CD14-positive monocyte (primary cell): ENCODE measurements around the gene CACNB4. TPM values are rescaled to one million over a fixed set of nuclear protein-coding genes. Genes with fewer than 3 reads are reported as not detected.

Source experiments
- DNase-seq, 3 donors: peaks; one replicate each; pipeline ENCODE4 v3.0.0-alpha.2; 2011 to 2022
- H2AFZ ChIP-seq: 2 replicates; pipeline ENCODE4 v1.6.0; 2012; ENCODE audit warnings: mild to moderate bottlenecking, low read depth, low read length, inconsistent platforms; ENCODE audit not compliant: insufficient read depth, poor library complexity, severe bottlenecking
- H3K27ac ChIP-seq, 2 donors: 1 replicate in 1 of 2; 2 replicates in 1 of 2; pipeline ENCODE4 v1.5.1; 2012 to 2013; ENCODE audit warnings: low read length in 2 of 2, control low read depth in 1 of 2, inconsistent platforms in 1 of 2, low read depth in 1 of 2, mild to moderate bottlenecking in 1 of 2
- H3K27me3 ChIP-seq, 2 donors: one replicate each; pipeline versions ENCODE4 v1.6.0 to v1.6.1; 2011 to 2013; ENCODE audit warnings: low read length in 2 of 2; ENCODE audit not compliant: control insufficient read depth in 2 of 2, insufficient read depth in 2 of 2
- H3K36me3 ChIP-seq, 2 donors: replicated peaks in 1 of 2; 1 replicate in 1 of 2; 2 replicates in 1 of 2; pipeline versions ENCODE4 v1.5.1 to v1.6.1; 2012 to 2013; ENCODE audit warnings: low read length in 2 of 2, control low read depth in 1 of 2, inconsistent platforms in 1 of 2, mild to moderate bottlenecking in 1 of 2; ENCODE audit not compliant: insufficient read depth in 2 of 2, control insufficient read depth in 1 of 2
- H3K4me1 ChIP-seq, 2 donors: 1 replicate in 1 of 2; 2 replicates in 1 of 2; pipeline versions ENCODE4 v1.5.1 to v1.6.1; 2012 to 2013; ENCODE audit warnings: low read length in 2 of 2, control low read depth in 1 of 2, inconsistent platforms in 1 of 2, mild to moderate bottlenecking in 1 of 2, moderate library complexity in 1 of 2; ENCODE audit not compliant: insufficient read depth in 2 of 2, control insufficient read depth in 1 of 2
- H3K4me2 ChIP-seq: replicated peaks from 2 replicates; pipeline ENCODE3; 2012; ENCODE audit warnings: low read length, moderate library complexity, mild to moderate bottlenecking; ENCODE audit not compliant: poor library complexity, severe bottlenecking; ENCODE audit errors: extremely low read depth
- H3K4me3 ChIP-seq, 3 experiments: fragments of 200-600 bp in 1 of 3; sonication (generic) in 1 of 3; replicated peaks in 1 of 3; 1 replicate in 2 of 3; 2 replicates in 1 of 3; pipeline ENCODE4 v1.5.1; 2011 to 2013; ENCODE audit warnings: low read length in 3 of 3, mild to moderate bottlenecking in 3 of 3, control low read depth in 2 of 3, low read depth in 2 of 3, inconsistent platforms in 1 of 3, moderate library complexity in 1 of 3
- H3K79me2 ChIP-seq: 2 replicates; pipeline ENCODE4 v1.6.0; 2012; ENCODE audit warnings: mild to moderate bottlenecking, control low read depth, inconsistent platforms, low read length, moderate library complexity; ENCODE audit not compliant: insufficient read depth
- H3K9ac ChIP-seq: 2 replicates; pipeline ENCODE4 v1.6.0; 2017; ENCODE audit warnings: low read length, mild to moderate bottlenecking; ENCODE audit not compliant: insufficient read depth, poor library complexity, severe bottlenecking
- H3K9me3 ChIP-seq, 2 donors: replicated peaks in 1 of 2; 1 replicate in 1 of 2; 2 replicates in 1 of 2; pipeline versions ENCODE4 v1.5.1 to v1.6.1; 2012 to 2013; ENCODE audit warnings: low read length in 2 of 2, control low read depth in 1 of 2; ENCODE audit not compliant: control insufficient read depth in 1 of 2, insufficient read depth in 1 of 2
- H4K20me1 ChIP-seq: 2 replicates; pipeline ENCODE4 v1.6.0; 2012; ENCODE audit warnings: mild to moderate bottlenecking, low read length, control low read depth, moderate library complexity; ENCODE audit not compliant: insufficient read depth
- H3K27ac Mint-ChIP-seq, 7 donors: one replicate each; pipeline ENCODE4 v1.8.0; 2020; ENCODE audit warnings: mild to moderate bottlenecking in 7 of 7, mixed read lengths in 7 of 7, moderate library complexity in 6 of 7, inconsistent platforms in 2 of 7
- H3K27me3 Mint-ChIP-seq, 3 donors: one replicate each; pipeline ENCODE4 v1.8.0; 2021 to 2022; ENCODE audit warnings: low read depth in 3 of 3, mild to moderate bottlenecking in 3 of 3, mixed read lengths in 3 of 3, moderate library complexity in 3 of 3, inconsistent platforms in 1 of 3
- H3K36me3 Mint-ChIP-seq, 2 donors: one replicate each; pipeline ENCODE4 v1.8.0; 2020; ENCODE audit warnings: mixed read lengths in 2 of 2, inconsistent platforms in 1 of 2, mild to moderate bottlenecking in 1 of 2
- H3K4me1 Mint-ChIP-seq: one replicate; pipeline ENCODE4 v1.8.0; 2020; ENCODE audit warnings: mild to moderate bottlenecking, mixed read lengths
- H3K4me3 Mint-ChIP-seq, 2 donors: one replicate each; pipeline ENCODE4 v1.8.0; 2020; ENCODE audit warnings: mild to moderate bottlenecking in 2 of 2, mixed read lengths in 2 of 2, moderate library complexity in 1 of 2
- H3K9me3 Mint-ChIP-seq, 7 donors: one replicate each; pipeline ENCODE4 v1.8.0; 2020 to 2022; ENCODE audit warnings: mixed read lengths in 7 of 7, mild to moderate bottlenecking in 6 of 7, moderate library complexity in 6 of 7, inconsistent platforms in 2 of 7
- WGBS: methylation state at CpG from one replicate; pipeline ENCODE4 v1.1.5; 2013; ENCODE audit warnings: missing lambda C conversion rate; ENCODE audit not compliant: insufficient coverage; 5-methylcytosine and 5-hydroxymethylcytosine counted together
- intact Hi-C, 2 donors: fragments of 100-400 bp; cut with micrococcal nuclease; formaldehyde crosslinking; loops; one replicate each; pipeline versions ENCODE4 v1.15.0 to v1.15.1; 2023
- polyA plus RNA-seq, 3 donors: library from polyadenylated mRNA; depleted of rRNA in 1 of 3; unstranded in 2 of 3; stranded (reverse) in 1 of 3; fragments of 300-500 nt in 2 of 3; fragments of >200 nt in 1 of 3; fragmentation: Illumina TruSeq in 2 of 3; gene quantifications; 1 replicate in 2 of 3; 2 replicates in 1 of 3; pipeline ENCODE4 v1.2.3, GENCODE V29; 2012 to 2021
- TF ChIP-seq, protein P1 (sequence below): fragments of 200-600 bp; IDR thresholded peaks from one replicate; pipeline ENCODE4 v1.8.0; 2022; ENCODE audit warnings: antibody characterized with exemption, mild to moderate bottlenecking

CACNB4 gene
- polyA plus RNA-seq, 3 donors, result 0.44 to 1.9 (median 1.1) TPM

DNA sequence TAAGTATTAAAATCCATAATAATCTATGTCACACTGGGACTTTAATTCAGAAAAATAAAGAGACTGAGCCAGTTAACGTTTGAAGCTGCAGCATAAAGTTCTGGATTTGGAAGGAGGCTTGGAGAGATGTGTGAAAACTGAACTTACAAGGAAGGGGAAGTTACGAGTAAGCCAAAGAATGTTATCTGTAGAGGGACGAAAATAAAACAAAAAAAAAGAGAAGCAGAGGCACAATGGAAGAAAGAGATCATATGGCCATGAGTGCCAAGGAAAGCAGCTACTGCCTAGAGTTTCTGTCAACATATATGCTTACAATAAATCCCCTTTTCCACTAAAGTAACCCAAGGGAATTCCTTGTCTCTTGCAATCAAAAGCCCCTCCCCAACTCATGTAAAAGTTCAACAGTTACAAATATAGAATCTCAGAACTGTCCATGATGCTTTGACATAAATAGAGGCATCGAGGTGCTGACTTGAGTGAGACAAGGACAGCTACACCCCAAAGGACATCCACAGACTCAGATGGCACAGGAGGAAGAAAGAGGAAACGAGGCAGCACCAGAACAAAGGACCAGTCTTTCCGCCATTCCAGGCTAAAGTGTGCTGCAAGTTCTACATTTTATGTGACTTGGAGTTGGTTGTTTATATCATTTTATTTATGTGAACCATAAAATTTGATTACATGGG is 254.5 kb downstream of the CACNB4 start:
- Mint-ChIP-seq H3K27ac (peak overlapping the region in 6 of 7 donors; percentile 7 to 74 (median 28)), H3K36me3 (no peaks in the 10 kb centered on the region), H3K9me3 (peaks cover 0 to 2% (median 0%) of the 10 kb centered on the region in 7 donors), H3K4me1 (peaks cover 30% of the 10 kb centered on the region), H3K27me3 (peaks cover 0 to 2% (median 0%) of the 10 kb centered on the region in 3 donors), H3K4me3 (no peak overlapping the region)
- peak; percentile 10 to 25 (median 13) for DNase-seq
- H2AFZ ChIP-seq, result no peak overlapping the region
- TF ChIP-seq, protein P1, sequence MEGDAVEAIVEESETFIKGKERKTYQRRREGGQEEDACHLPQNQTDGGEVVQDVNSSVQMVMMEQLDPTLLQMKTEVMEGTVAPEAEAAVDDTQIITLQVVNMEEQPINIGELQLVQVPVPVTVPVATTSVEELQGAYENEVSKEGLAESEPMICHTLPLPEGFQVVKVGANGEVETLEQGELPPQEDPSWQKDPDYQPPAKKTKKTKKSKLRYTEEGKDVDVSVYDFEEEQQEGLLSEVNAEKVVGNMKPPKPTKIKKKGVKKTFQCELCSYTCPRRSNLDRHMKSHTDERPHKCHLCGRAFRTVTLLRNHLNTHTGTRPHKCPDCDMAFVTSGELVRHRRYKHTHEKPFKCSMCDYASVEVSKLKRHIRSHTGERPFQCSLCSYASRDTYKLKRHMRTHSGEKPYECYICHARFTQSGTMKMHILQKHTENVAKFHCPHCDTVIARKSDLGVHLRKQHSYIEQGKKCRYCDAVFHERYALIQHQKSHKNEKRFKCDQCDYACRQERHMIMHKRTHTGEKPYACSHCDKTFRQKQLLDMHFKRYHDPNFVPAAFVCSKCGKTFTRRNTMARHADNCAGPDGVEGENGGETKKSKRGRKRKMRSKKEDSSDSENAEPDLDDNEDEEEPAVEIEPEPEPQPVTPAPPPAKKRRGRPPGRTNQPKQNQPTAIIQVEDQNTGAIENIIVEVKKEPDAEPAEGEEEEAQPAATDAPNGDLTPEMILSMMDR, result no peak
- H3K9ac ChIP-seq, result no peak overlapping the region
- H3K4me2 ChIP-seq, result peak overlapping the region; percentile 9
- no peak overlapping the region for H3K4me3 ChIP-seq
- WGBS, result 30% methylated on average over 2 of the region's 6 CpGs
- H3K4me1 ChIP-seq, result peaks cover 27 to 31% of the 10 kb centered on the region in 2 donors
- H3K27ac ChIP-seq, result peak overlapping the region in 1 of 2 donors; percentile 24
- H3K9me3 ChIP-seq, result no peaks in the 10 kb centered on the region
- H3K79me2 ChIP-seq, result no peaks in the 10 kb centered on the region
- H3K36me3 ChIP-seq, result no peaks in the 10 kb centered on the region
- intact Hi-C loops, result no loop called here
- no peaks in the 10 kb centered on the region for H4K20me1 ChIP-seq
- no peaks in the 10 kb centered on the region for H3K27me3 ChIP-seq

DNA sequence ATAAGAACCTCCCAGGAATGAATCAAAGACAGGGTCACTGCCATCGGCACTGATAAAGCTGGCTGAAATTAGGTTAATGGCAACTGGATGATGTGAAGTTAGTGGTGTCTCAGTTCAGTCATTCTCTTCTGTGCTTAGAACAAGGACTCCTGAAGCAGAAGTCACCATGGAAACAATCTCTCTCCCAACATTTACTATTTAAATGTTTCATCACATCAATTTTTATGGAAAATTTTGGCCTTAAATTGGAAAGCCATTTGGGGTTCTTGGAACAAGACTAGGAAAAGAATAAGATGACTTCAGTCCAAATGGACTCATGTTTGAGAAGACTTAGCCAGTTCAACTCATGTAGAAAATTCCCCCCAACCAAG is 255.2 kb downstream of the CACNB4 start:
- Mint-ChIP-seq H3K4me1 (peaks cover 30% of the 10 kb centered on the region), H3K9me3 (peaks cover 0 to 2% (median 0%) of the 10 kb centered on the region in 7 donors), H3K36me3 (no peaks in the 10 kb centered on the region), H3K4me3 (no peak overlapping the region), H3K27me3 (peaks cover 0 to 2% (median 0%) of the 10 kb centered on the region in 3 donors), H3K27ac (no peak overlapping the region)
- H3K9ac ChIP-seq, result no peak overlapping the region
- no CpG with 5 or more reads among the region's 1 CpG for WGBS
- H3K4me3 ChIP-seq, result no peak overlapping the region
- no peaks in the 10 kb centered on the region for H3K9me3 ChIP-seq
- peak overlapping the region; percentile 9 for H3K4me2 ChIP-seq
- no peaks in the 10 kb centered on the region for H3K36me3 ChIP-seq
- intact Hi-C loops, result no loop called here
- no peak overlapping the region for H3K27ac ChIP-seq
- H4K20me1 ChIP-seq, result no peaks in the 10 kb centered on the region
- H2AFZ ChIP-seq, result no peak overlapping the region
- H3K27me3 ChIP-seq, result no peaks in the 10 kb centered on the region
- H3K79me2 ChIP-seq, result no peaks in the 10 kb centered on the region
- H3K4me1 ChIP-seq, result peaks cover 27 to 31% of the 10 kb centered on the region in 2 donors
- TF ChIP-seq, protein P1, result no peak
- DNase-seq, result no peak
